ENCODE measurements around the gene LYRM4. TPM values are rescaled to one million over a fixed set of nuclear protein-coding genes. Genes with fewer than 3 reads are reported as not detected.
"Not testable (repeated sequence)": the region's sequence is repeated elsewhere in the genome, so short reads cannot be mapped to it uniquely, and the experiment has no call there.

LYRM4 gene
- total RNA-seq, 2 experiments from 2014 or later, result 24.8 to 28.1 TPM

GRCh38 chr6:5066456-5067093, 194.2 kb downstream of the LYRM4 start:
- DNase-seq (no peak), ATAC-seq (ENCODE audit: poor library complexity) (no peak)
- no peak for TF ChIP-seq CTCF (IDR thresholded peaks at IDR 0.05)
- no peak overlapping the region for H3K4me3 ChIP-seq (ENCODE audit: low read length)
- H3K4me1 Mint-ChIP-seq (ENCODE audit: low read depth), result no peaks in the 10 kb centered on the region
- ChIA-PET POLR2A (no interaction called here), CTCF (no interaction called here)
- H3K4me1 ChIP-seq (ENCODE audit: insufficient read depth, low read length), result no peaks in the 10 kb centered on the region
- H3K9me3 ChIP-seq (ENCODE audit: control insufficient read depth in 1 of 2, insufficient read depth in 1 of 2, low read length in 2 of 2), result peaks cover 0 to 5% of the 10 kb centered on the region in 2 experiments
- intact Hi-C loops (cut with DNase I, micrococcal nuclease), result no loop called here
- no peak overlapping the region for H3K4me3 Mint-ChIP-seq
- no peaks in the 10 kb centered on the region for H3K36me3 ChIP-seq (ENCODE audit: insufficient read depth, low read length)
- no peak overlapping the region for H3K27ac ChIP-seq (ENCODE audit: low read depth in 1 of 2, low read length in 2 of 2)
- no peaks in the 10 kb centered on the region for H3K9me3 Mint-ChIP-seq
- H3K36me3 Mint-ChIP-seq (ENCODE audit: low read depth), result no peaks in the 10 kb centered on the region
- peaks cover 1% of the 10 kb centered on the region for H3K27me3 Mint-ChIP-seq
- no peaks in the 10 kb centered on the region for H3K27me3 ChIP-seq (ENCODE audit: control insufficient read depth in 1 of 2, insufficient read depth in 2 of 2, low read length in 2 of 2)
- no peak overlapping the region for H3K27ac Mint-ChIP-seq

- peaks cover 5% of the 10 kb centered on the region for H3K27me3 Mint-ChIP-seq
- no peaks in the 10 kb centered on the region for H3K4me1 Mint-ChIP-seq (ENCODE audit: low read depth)
- Histone ChIP-seq H3K27me3 (ENCODE audit: control insufficient read depth in 1 of 2, insufficient read depth in 2 of 2, low read length in 2 of 2) (no peaks in the 10 kb centered on the region), H3K4me3 (ENCODE audit: low read length) (no peak overlapping the region), H3K9me3 (ENCODE audit: control insufficient read depth in 1 of 2, insufficient read depth in 1 of 2, low read length in 2 of 2) (peaks cover 0 to 5% of the 10 kb centered on the region in 2 experiments), H3K36me3 (ENCODE audit: insufficient read depth, low read length) (no peaks in the 10 kb centered on the region), H3K4me1 (ENCODE audit: insufficient read depth, low read length) (no peaks in the 10 kb centered on the region), H3K27ac (ENCODE audit: low read depth in 1 of 2, low read length in 2 of 2) (no peak overlapping the region)
- H3K4me3 Mint-ChIP-seq, result no peak overlapping the region
- TF ChIP-seq CTCF (IDR thresholded peaks at IDR 0.05), result no peak
- intact Hi-C loops (cut with DNase I, micrococcal nuclease), result no loop called here
- ChIA-PET CTCF (no interaction called here), POLR2A (no interaction called here)
- DNase-seq (no peak), ATAC-seq (ENCODE audit: poor library complexity) (no peak)
- H3K27ac Mint-ChIP-seq, result no peak overlapping the region
- no peaks in the 10 kb centered on the region for H3K9me3 Mint-ChIP-seq
- no peaks in the 10 kb centered on the region for H3K36me3 Mint-ChIP-seq (ENCODE audit: low read depth)
Observed at GRCh38 chr6:5063617-5064016, 197.1 kb downstream of the LYRM4 start.

DNA sequence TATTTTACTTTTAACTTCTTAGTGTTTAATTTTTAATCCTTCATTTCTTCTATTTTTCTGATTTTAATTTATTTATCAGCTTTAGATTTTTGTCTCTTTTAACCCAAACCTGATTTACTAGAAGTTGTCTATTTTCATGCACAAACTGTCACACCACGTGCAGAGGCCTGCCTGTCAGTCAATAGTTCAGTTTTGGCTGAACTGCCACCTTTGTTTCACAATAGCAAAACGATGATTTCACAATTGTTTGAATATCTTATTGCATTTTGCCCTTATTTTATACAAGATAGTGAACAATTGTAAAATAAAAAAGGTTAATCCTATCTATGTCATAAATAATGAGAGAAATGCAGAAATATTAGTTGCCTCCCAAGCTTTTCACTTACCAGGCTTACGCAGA, 199.6 kb downstream of the LYRM4 start:
- H3K4me3 ChIP-seq (ENCODE audit: low read length), result no peak overlapping the region
- H3K27me3 ChIP-seq (ENCODE audit: control insufficient read depth in 1 of 2, insufficient read depth in 2 of 2, low read length in 2 of 2), result peaks cover 0 to 2% of the 10 kb centered on the region in 2 experiments
- ChIA-PET CTCF (no interaction called here), POLR2A (no interaction called here)
- ATAC-seq (ENCODE audit: poor library complexity), result no peak
- peaks cover 5% of the 10 kb centered on the region for H3K27me3 Mint-ChIP-seq
- H3K4me1 ChIP-seq (ENCODE audit: insufficient read depth, low read length), result no peaks in the 10 kb centered on the region
- no peak overlapping the region for H3K4me3 Mint-ChIP-seq
- no peaks in the 10 kb centered on the region for H3K4me1 Mint-ChIP-seq (ENCODE audit: low read depth)
- no peaks in the 10 kb centered on the region for H3K36me3 Mint-ChIP-seq (ENCODE audit: low read depth)
- H3K27ac Mint-ChIP-seq, result no peak overlapping the region
- H3K36me3 ChIP-seq (ENCODE audit: insufficient read depth, low read length), result no peaks in the 10 kb centered on the region
- intact Hi-C loops (cut with DNase I, micrococcal nuclease), result no loop called here
- no peak for DNase-seq
- no peak for TF ChIP-seq CTCF (IDR thresholded peaks at IDR 0.05)
- peaks cover 0 to 4% of the 10 kb centered on the region in 2 experiments for H3K9me3 ChIP-seq (ENCODE audit: control insufficient read depth in 1 of 2, insufficient read depth in 1 of 2, low read length in 2 of 2)
- no peak overlapping the region for H3K27ac ChIP-seq (ENCODE audit: low read depth in 1 of 2, low read length in 2 of 2)
- no peaks in the 10 kb centered on the region for H3K9me3 Mint-ChIP-seq

- H3K27me3 Mint-ChIP-seq; H3K27ac ChIP-seq (ENCODE audit: low read depth in 1 of 2, low read length in 2 of 2); H3K4me3 ChIP-seq (ENCODE audit: low read length); intact Hi-C loops (cut with DNase I, micrococcal nuclease); CTCF ChIA-PET; H3K9me3 Mint-ChIP-seq; H3K4me3 Mint-ChIP-seq; H3K4me1 Mint-ChIP-seq (ENCODE audit: low read depth); H3K27ac Mint-ChIP-seq; POLR2A ChIA-PET; H3K27me3 ChIP-seq (ENCODE audit: control insufficient read depth in 1 of 2, insufficient read depth in 2 of 2, low read length in 2 of 2); H3K4me1 ChIP-seq (ENCODE audit: insufficient read depth, low read length); H3K36me3 ChIP-seq (ENCODE audit: insufficient read depth, low read length); ATAC-seq (ENCODE audit: poor library complexity); DNase-seq; H3K36me3 Mint-ChIP-seq (ENCODE audit: low read depth); H3K9me3 ChIP-seq (ENCODE audit: control insufficient read depth in 1 of 2, insufficient read depth in 1 of 2, low read length in 2 of 2): not testable (repeated sequence)
Observed at GRCh38 chr6:5060439-5060838, 200.3 kb downstream of the LYRM4 start.

Data from CD4-positive, alpha-beta T cell (primary cell).